ENCODE results near the gene SLC19A1.

SLC19A1 gene

DNA sequence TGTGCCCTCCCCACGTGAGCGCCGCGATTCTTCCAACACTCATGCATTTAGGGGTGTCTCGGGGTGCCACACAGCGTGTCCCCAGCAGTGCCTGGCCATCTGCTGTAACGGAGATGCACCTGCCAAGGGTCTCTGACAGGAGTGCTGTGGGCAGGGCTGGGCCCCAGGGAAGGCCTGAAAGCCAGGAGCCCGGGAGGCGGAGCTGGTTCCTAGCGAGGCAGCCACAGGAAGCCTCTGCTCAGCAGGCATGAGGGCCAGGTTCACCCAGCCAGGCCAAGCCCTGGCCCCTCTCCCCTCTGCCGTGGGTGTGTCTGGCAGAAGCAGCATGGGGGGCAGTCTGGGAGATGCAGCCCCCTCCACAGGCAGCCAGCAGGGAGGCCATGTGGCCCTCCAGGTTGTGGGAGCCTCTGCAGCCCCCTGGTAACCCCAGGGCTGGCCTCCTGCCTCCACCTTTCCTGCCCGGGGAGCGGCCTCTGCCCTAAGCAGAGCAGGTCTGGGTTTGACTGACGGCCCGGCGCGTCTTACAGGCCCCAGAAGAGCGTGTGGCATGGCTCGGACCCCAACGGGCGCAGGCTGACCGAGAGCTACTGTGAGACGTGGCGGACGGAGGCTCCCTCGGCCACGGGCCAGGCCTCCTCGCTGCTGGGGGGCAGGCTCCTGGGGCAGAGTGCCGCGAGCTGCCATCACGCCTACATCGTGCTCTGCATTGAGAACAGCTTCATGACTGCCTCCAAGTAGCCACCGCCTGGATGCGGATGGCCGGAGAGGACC lies 30.4 kb downstream of the SLC19A1 start:
- Mint-ChIP-seq H3K36me3 (peaks cover 5% of the 10 kb centered on the region), H3K27me3 (no peaks in the 10 kb centered on the region), H3K4me3 (no peak overlapping the region), H3K4me1 (peaks cover 7% of the 10 kb centered on the region), H3K27ac (no peak overlapping the region), H3K9me3 (no peaks in the 10 kb centered on the region)
- ATAC-seq (ENCODE audit: low read depth) (no peak), DNase-seq (ENCODE audit: low spot score in 2 of 2) (no peak)

GRCh38 chr21:45511007-45511406 lies 31.2 kb downstream of the SLC19A1 start:
- Mint-ChIP-seq H3K4me3 (no peak overlapping the region), H3K27me3 (no peaks in the 10 kb centered on the region), H3K4me1 (peaks cover 7% of the 10 kb centered on the region), H3K9me3 (no peaks in the 10 kb centered on the region), H3K27ac (no peak overlapping the region), H3K36me3 (peaks cover 5% of the 10 kb centered on the region)
- ATAC-seq (ENCODE audit: low read depth): no peak
- no peak for DNase-seq (ENCODE audit: low spot score in 2 of 2)

- Mint-ChIP-seq H3K36me3 (peaks cover 5% of the 10 kb centered on the region), H3K27ac (no peak overlapping the region), H3K4me1 (peaks cover 7% of the 10 kb centered on the region), H3K9me3 (no peaks in the 10 kb centered on the region), H3K27me3 (no peaks in the 10 kb centered on the region), H3K4me3 (no peak overlapping the region)
- ATAC-seq (ENCODE audit: low read depth): no peak
- no peak for DNase-seq (ENCODE audit: low spot score in 2 of 2)
These were observed 31.7 kb downstream of the SLC19A1 start for GRCh38 chr21:45510466-45510955.

GRCh38 chr21:45509566-45510465 lies 32.4 kb downstream of the SLC19A1 start:
- DNase-seq (ENCODE audit: low spot score in 2 of 2): no peak
- no peak overlapping the region for H3K27ac Mint-ChIP-seq
- H3K27me3 Mint-ChIP-seq: no peaks in the 10 kb centered on the region
- no peak overlapping the region for H3K4me3 Mint-ChIP-seq
- peaks cover 5% of the 10 kb centered on the region for H3K36me3 Mint-ChIP-seq
- no peaks in the 10 kb centered on the region for H3K9me3 Mint-ChIP-seq
- no peak for ATAC-seq (ENCODE audit: low read depth)
- peaks cover 7% of the 10 kb centered on the region for H3K4me1 Mint-ChIP-seq

DNA sequence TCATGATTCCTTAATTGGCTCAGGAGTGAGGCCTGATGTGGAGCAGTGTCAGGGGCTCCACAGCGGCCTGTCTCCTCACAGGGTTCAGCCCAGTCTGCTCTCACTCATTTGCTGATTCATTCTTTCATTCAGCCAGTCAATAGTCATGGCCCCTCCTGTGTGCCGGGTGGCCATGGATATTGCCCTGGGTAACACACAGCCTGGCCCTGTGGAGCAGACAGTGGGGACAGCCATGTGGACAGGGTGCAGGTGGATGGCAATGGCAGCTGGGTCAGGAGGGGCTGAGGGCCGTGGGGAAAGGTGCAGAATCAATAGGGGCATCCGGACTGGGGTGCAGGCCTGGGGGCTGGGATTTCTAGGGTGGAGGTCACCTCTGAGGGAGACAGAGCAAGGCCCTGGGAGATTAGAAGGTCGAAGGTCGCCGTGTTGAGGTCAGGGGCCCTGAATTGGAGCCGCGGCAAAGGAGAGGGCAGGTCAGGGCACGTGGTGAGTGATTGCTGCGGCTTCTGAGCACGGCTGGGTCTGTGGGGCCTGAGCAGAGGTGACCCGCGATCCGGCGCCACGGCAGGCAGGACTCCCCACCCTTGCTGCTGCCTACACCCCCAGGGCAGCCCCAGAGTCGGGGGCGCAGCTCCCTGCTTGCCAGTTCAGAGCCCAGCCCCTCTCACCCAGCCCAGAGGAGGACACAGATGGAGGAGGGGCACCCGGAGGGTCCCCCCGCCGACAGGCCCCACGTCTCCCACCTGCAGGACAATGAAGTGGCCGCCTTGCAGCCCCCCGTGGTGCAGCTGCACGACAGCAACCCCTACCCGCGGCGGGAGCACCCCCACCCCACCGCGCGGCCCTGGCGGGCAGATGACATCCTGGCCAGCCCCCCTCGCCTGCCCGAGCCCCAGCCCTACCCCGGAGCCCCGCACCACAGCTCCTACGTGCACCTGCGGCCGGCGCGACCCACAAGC lies 33.4 kb downstream of the SLC19A1 start:
- DNase-seq (ENCODE audit: low spot score in 2 of 2): no peak
- Mint-ChIP-seq H3K9me3 (no peaks in the 10 kb centered on the region), H3K27me3 (no peaks in the 10 kb centered on the region), H3K27ac (peak overlapping the region; percentile 10), H3K4me1 (peaks cover 9% of the 10 kb centered on the region), H3K4me3 (no peak overlapping the region), H3K36me3 (peaks cover 5% of the 10 kb centered on the region)
- no peak for ATAC-seq (ENCODE audit: low read depth)

GRCh38 chr21:45507888-45508508 lies 34.2 kb downstream of the SLC19A1 start:
- Mint-ChIP-seq H3K9me3 (no peaks in the 10 kb centered on the region), H3K4me3 (no peak overlapping the region), H3K36me3 (peaks cover 4% of the 10 kb centered on the region), H3K27ac (peak overlapping the region; percentile 10), H3K27me3 (no peaks in the 10 kb centered on the region), H3K4me1 (peaks cover 9% of the 10 kb centered on the region)
- no peak for ATAC-seq (ENCODE audit: low read depth)
- DNase-seq (ENCODE audit: low spot score in 2 of 2): no peak

GRCh38 chr21:45507523-45507875 lies 34.7 kb downstream of the SLC19A1 start:
- H3K27ac Mint-ChIP-seq: no peak overlapping the region
- no peaks in the 10 kb centered on the region for H3K27me3 Mint-ChIP-seq
- ATAC-seq (ENCODE audit: low read depth): no peak
- peaks cover 9% of the 10 kb centered on the region for H3K4me1 Mint-ChIP-seq
- no peaks in the 10 kb centered on the region for H3K9me3 Mint-ChIP-seq
- DNase-seq (ENCODE audit: low spot score in 2 of 2): no peak
- H3K36me3 Mint-ChIP-seq: peaks cover 4% of the 10 kb centered on the region
- no peak overlapping the region for H3K4me3 Mint-ChIP-seq

DNA sequence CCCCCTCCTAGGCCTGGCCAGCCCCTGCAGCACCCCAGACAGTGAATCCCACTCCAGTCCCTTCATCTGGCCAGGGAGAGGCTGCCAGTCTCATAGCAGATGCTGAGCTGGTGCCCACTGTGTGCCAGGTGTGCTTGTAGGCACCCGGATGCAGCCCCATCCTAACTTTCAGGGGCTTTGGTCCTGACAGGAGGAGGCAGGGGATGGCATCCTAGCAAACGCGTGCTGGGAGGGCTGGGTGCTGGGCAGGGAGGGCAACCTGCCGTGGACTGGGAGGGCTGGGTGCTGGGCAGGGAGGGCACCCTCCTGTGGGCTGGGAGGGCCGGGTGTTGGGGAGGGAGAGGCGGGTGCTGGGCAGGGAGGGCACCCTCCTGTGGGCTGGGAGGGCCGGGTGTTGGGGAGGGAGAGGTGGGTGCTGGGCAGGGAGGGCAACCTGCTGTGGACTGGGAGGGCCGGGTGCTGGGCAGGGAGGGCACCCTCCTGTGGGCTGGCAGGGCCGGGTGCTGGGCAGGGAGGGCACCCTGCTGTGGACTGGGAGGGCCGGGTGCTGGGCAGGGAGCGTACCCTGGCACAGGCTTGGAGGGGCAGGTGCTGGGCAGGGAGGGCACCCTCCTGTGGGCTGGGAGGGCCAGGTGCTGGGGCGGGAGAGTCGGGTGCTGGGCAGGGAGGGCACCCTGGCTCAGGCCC lies 35.3 kb downstream of the SLC19A1 start:
- ATAC-seq (ENCODE audit: low read depth) (no peak), DNase-seq (ENCODE audit: low spot score in 2 of 2) (no peak)
- H3K27ac Mint-ChIP-seq: no peak overlapping the region
- no peak overlapping the region for H3K4me3 Mint-ChIP-seq
- peaks cover 9% of the 10 kb centered on the region for H3K4me1 Mint-ChIP-seq
- peaks cover 4% of the 10 kb centered on the region for H3K36me3 Mint-ChIP-seq
- H3K27me3 Mint-ChIP-seq: no peaks in the 10 kb centered on the region
- H3K9me3 Mint-ChIP-seq: no peaks in the 10 kb centered on the region

- ATAC-seq (ENCODE audit: low read depth): no peak
These were observed 35.9 kb downstream of the SLC19A1 start for GRCh38 chr21:45506241-45506817.

GRCh38 chr21:45505416-45506021 lies 36.7 kb downstream of the SLC19A1 start:
- H3K27ac Mint-ChIP-seq: no peak overlapping the region
- no peak for ATAC-seq (ENCODE audit: low read depth)
- no peaks in the 10 kb centered on the region for H3K27me3 Mint-ChIP-seq
- H3K36me3 Mint-ChIP-seq: no peaks in the 10 kb centered on the region
- no peaks in the 10 kb centered on the region for H3K9me3 Mint-ChIP-seq
- no peak for DNase-seq (ENCODE audit: low spot score in 2 of 2)
- H3K4me3 Mint-ChIP-seq: no peak overlapping the region
- peaks cover 9% of the 10 kb centered on the region for H3K4me1 Mint-ChIP-seq

More at GRCh38 chr21:45506241-45506817, 35.9 kb downstream of the SLC19A1 start:
- no peak overlapping the region for H3K27ac Mint-ChIP-seq
- no peaks in the 10 kb centered on the region for H3K9me3 Mint-ChIP-seq
- peaks cover 1% of the 10 kb centered on the region for H3K36me3 Mint-ChIP-seq
- H3K4me1 Mint-ChIP-seq: peaks cover 9% of the 10 kb centered on the region
- no peaks in the 10 kb centered on the region for H3K27me3 Mint-ChIP-seq
- no peak for DNase-seq (ENCODE audit: low spot score in 2 of 2)
- H3K4me3 Mint-ChIP-seq: no peak overlapping the region

DNA sequence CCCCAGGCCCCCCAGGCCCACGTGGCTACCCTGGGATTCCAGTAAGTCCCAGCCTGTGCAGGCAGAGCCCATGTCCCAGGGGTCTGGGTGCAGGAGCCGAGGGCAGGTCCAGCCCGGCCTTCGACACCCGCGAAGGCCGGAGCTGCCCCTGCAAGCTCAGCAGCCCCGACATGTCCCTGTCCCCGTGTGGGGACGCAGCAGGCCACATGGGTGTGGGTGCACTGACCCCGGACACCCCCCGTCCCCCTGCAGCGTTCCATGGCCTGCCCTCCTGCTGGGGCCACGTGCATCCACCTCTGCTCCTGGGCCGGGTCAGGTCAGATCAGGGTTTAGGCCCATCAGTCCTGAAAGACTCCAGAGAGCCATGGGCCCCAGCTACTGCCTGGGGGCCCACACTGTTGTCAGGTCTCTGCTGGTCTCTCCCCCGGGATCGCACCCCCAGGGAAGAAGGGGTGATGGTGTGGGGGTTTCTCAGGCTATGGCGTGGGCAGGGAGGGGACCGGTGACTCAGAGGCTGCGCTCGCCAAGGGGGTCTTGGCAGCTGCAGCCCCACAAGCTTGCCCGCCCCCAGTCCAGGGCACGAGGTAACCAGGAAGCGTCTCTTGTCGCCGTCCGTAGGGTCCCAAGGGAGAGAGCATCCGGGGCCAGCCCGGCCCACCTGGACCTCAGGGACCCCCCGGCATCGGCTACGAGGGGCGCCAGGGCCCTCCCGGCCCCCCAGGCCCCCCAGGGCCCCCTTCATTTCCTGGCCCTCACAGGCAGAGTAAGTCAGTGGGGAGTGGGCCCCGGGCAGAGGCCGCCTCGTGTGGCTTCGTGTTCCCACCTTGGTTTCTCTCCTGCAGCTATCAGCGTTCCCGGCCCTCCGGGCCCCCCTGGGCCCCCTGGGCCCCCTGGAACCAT lies 37.5 kb downstream of the SLC19A1 start:
- no peak overlapping the region for H3K27ac Mint-ChIP-seq
- H3K36me3 Mint-ChIP-seq: peaks cover 2% of the 10 kb centered on the region
- H3K27me3 Mint-ChIP-seq: peaks cover 4% of the 10 kb centered on the region
- ATAC-seq (ENCODE audit: low read depth) (no peak), DNase-seq (ENCODE audit: low spot score in 2 of 2) (no peak)
- no peaks in the 10 kb centered on the region for H3K9me3 Mint-ChIP-seq
- no peak overlapping the region for H3K4me3 Mint-ChIP-seq
- peaks cover 14% of the 10 kb centered on the region for H3K4me1 Mint-ChIP-seq
